PC-9 (cell line): ENCODE results near the gene TBX21. TPM values are rescaled to one million over a fixed set of nuclear protein-coding genes. Genes with fewer than 3 reads are reported as not detected.

Source experiments
- BruUV-seq: library from RNA; stranded (reverse); fragments of 400-500 nt; replicated peaks from 2 replicates; lab custom pipeline; 2021; lab: Mats Ljungman, UMichigan
- CTCF ChIA-PET: fragments of 300-600 bp; sonication (Branson Sonifier 250); formaldehyde crosslinking; loops from one replicate; lab custom pipeline; 2022; ENCODE audit warnings: antibody characterized with exemption; lab: Charles Lee
- POLR2A ChIA-PET: fragments of 300-600 bp; sonication (Branson Sonifier 250); formaldehyde crosslinking; loops from one replicate; lab custom pipeline; 2022; ENCODE audit warnings: antibody characterized with exemption; ENCODE audit not compliant: unreplicated experiment; lab: Charles Lee
- DNase-seq, 2 experiments: peaks; one replicate each; pipeline versions ENCODE4 v3.0.0 to v3.0.0-alpha.2; 2015 to 2022; ENCODE audit warnings: mixed read lengths in 1 of 2
- H2AFZ ChIP-seq: fragments of 200-600 bp; sonication (generic); 2 replicates; pipeline ENCODE4 v1.8.1; 2017; ENCODE audit warnings: antibody characterized with exemption
- H3F3A ChIP-seq: fragments of 200-600 bp; sonication (generic); 2 replicates; pipeline ENCODE4 v1.8.1; 2017; ENCODE audit warnings: antibody characterized with exemption, mild to moderate bottlenecking, low read depth; ENCODE audit not compliant: insufficient read depth
- H3K27ac ChIP-seq: fragments of 200-600 bp; sonication (generic); 2 replicates; pipeline ENCODE4 v1.6.1; 2016; ENCODE audit warnings: mixed run types
- H3K27me3 ChIP-seq: fragments of 200-600 bp; sonication (generic); 2 replicates; pipeline ENCODE4 v1.6.1; 2016; ENCODE audit warnings: low read depth, mixed run types; ENCODE audit not compliant: insufficient read depth
- H3K36me3 ChIP-seq: fragments of 200-600 bp; sonication (generic); 2 replicates; pipeline ENCODE4 v1.6.1; 2016; ENCODE audit warnings: low read depth, mixed run types
- H3K4me1 ChIP-seq: fragments of 200-600 bp; sonication (generic); replicated peaks from 2 replicates; pipeline ENCODE4 v1.6.1; 2016; ENCODE audit warnings: mixed run types; ENCODE audit not compliant: insufficient read depth
- H3K4me2 ChIP-seq: fragments of 200-600 bp; sonication (generic); 2 replicates; pipeline ENCODE4 v1.6.1; 2017; ENCODE audit warnings: mixed run types
- H3K4me3 ChIP-seq: fragments of 200-600 bp; sonication (generic); 2 replicates; pipeline ENCODE4 v1.6.1; 2016; ENCODE audit warnings: mixed run types
- H3K79me2 ChIP-seq: fragments of 200-600 bp; sonication (generic); 2 replicates; pipeline ENCODE4 v1.6.1; 2017; ENCODE audit warnings: low read depth, mixed run types
- H3K9me2 ChIP-seq: fragments of 200-600 bp; sonication (generic); 2 replicates; pipeline ENCODE4 v1.8.1; 2017; ENCODE audit warnings: mild to moderate bottlenecking; ENCODE audit not compliant: insufficient read depth
- H3K9me3 ChIP-seq: fragments of 200-600 bp; sonication (generic); 2 replicates; pipeline ENCODE4 v1.8.1; 2016; ENCODE audit warnings: low read depth; ENCODE audit not compliant: insufficient read depth
- H4K20me1 ChIP-seq: fragments of 200-600 bp; sonication (generic); 2 replicates; pipeline ENCODE4 v1.8.1; 2017; ENCODE audit not compliant: insufficient read depth
- EZH2 ChIP-seq: fragments of 200-600 bp; sonication (generic); IDR thresholded peaks from 2 replicates; pipeline ENCODE4 v1.8.0; 2017; ENCODE audit warnings: antibody characterized with exemption, low read depth
- intact Hi-C: fragments of 100-400 bp; cut with micrococcal nuclease; formaldehyde crosslinking; loops from one replicate; pipeline ENCODE4 v1.10.0; 2022; ENCODE audit not compliant: unreplicated experiment
- total RNA-seq: library from RNA; stranded (reverse); gene quantifications from 2 replicates; pipeline ENCODE4 v1.2.3, GENCODE V29; 2021
- TF ChIP-seq, protein P1 (sequence below): fragments of 200-600 bp; sonication (generic); conservative IDR thresholded peaks from 2 replicates; pipeline ENCODE4 v1.6.1; 2017; ENCODE audit warnings: mixed run types, antibody characterized with exemption, mild to moderate bottlenecking, moderate library complexity

Gene TBX21
- total RNA-seq, 1 experiment from 2014 or later = not detected

DNA sequence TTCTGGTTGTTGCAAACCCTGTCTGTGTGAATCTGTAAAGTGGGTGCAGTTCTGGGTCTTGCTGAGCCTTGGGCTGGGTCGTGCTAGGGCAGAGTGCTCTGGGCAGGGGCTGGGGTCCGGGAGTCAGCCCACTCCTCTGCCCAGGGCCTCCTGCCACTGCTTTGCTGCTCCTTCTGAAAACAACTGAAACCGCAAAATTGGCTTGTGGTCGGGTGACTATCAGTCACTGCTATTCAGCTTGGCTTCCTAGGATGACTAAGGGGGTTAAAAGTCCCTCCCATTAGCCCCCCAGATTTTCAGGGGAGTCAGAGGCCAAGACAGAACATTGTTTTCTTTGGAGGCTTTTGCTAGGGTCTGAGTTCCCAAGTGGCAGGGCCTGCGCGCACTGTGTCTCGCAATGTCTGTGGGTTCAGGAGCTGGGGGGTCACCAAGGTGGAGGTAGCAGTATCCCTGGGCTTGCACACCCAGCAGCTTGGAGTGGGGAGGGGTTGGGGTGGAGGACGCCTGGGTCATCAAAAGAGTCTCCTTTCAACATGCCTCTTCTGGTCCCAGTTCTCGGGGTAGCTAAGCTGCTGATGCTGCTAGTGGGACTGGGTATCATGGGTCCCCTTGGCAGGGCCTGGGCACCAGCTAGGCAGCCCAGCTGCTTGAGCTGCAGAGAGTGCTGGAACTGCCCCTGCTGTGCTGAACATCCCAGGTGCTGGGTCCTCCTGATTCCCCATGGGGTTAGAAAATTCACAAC is 13.5 kb upstream of the TBX21 start:
- DNase-seq = peak; percentile 46 to 84
- peaks cover 7% of the 10 kb centered on the region for H3K27me3 ChIP-seq

DNA sequence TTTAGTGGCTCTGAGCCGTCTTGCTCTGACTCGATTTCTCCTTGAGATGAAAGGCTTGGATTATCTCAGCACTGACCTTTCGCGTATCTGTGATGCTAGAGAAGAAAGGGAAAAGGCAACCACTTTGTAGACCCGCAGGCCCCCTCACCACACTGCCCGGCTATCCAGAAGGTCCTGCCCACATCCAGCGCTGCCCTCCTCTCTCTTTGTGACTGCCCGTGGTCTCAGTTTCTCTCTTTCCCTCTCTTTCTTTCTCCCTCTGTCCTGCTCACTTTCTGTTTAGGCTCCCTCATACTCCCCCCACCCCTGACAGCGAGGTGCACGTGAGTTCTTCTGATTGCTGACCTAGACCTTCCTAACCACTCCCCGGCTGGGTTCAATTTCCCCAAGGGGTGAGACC is 12.8 kb upstream of the TBX21 start:
- no peaks in the 10 kb centered on the region for H3K9me3 ChIP-seq
- no TSS peak for BruUV-seq
- TF ChIP-seq, protein P1, sequence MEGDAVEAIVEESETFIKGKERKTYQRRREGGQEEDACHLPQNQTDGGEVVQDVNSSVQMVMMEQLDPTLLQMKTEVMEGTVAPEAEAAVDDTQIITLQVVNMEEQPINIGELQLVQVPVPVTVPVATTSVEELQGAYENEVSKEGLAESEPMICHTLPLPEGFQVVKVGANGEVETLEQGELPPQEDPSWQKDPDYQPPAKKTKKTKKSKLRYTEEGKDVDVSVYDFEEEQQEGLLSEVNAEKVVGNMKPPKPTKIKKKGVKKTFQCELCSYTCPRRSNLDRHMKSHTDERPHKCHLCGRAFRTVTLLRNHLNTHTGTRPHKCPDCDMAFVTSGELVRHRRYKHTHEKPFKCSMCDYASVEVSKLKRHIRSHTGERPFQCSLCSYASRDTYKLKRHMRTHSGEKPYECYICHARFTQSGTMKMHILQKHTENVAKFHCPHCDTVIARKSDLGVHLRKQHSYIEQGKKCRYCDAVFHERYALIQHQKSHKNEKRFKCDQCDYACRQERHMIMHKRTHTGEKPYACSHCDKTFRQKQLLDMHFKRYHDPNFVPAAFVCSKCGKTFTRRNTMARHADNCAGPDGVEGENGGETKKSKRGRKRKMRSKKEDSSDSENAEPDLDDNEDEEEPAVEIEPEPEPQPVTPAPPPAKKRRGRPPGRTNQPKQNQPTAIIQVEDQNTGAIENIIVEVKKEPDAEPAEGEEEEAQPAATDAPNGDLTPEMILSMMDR = no peak
- no peak for TF ChIP-seq EZH2
- no peaks in the 10 kb centered on the region for H3K9me2 ChIP-seq
- no peak overlapping the region for H3K27ac ChIP-seq
- no peaks in the 10 kb centered on the region for H3K36me3 ChIP-seq
- intact Hi-C loops = no loop called here
- no peaks in the 10 kb centered on the region for H4K20me1 ChIP-seq
- DNase-seq = no peak
- POLR2A ChIA-PET = no interaction called here
- H3K4me2 ChIP-seq = peak overlapping the region; percentile 70
- no peak overlapping the region for H2AFZ ChIP-seq
- H3K27me3 ChIP-seq = peaks cover 2% of the 10 kb centered on the region; the same call in 1 of the 2 replicates
- no peak overlapping the region for H3K4me3 ChIP-seq
- peaks cover 45% of the 10 kb centered on the region for H3K4me1 ChIP-seq
- CTCF ChIA-PET = no interaction called here
- no peaks in the 10 kb centered on the region for H3K79me2 ChIP-seq
- peaks cover 17% of the 10 kb centered on the region for H3F3A ChIP-seq

More for the DNA sequence above, 13.5 kb upstream of the TBX21 start:
- Histone ChIP-seq H3K4me1 (peaks cover 45% of the 10 kb centered on the region), H3K9me3 (no peaks in the 10 kb centered on the region), H3K36me3 (no peaks in the 10 kb centered on the region), H2AFZ (no peak overlapping the region), H4K20me1 (no peaks in the 10 kb centered on the region), H3F3A (peaks cover 17% of the 10 kb centered on the region), H3K4me3 (no peak overlapping the region), H3K9me2 (no peaks in the 10 kb centered on the region), H3K4me2 (peak overlapping the region; percentile 70), H3K79me2 (no peaks in the 10 kb centered on the region), H3K27ac (0 out of 2 replicates have a peak overlapping the region, but pooled peaks have one; percentile 31)
- no peak for TF ChIP-seq EZH2
- TF ChIP-seq, protein P1 = no peak
- intact Hi-C loops = no loop called here
- POLR2A ChIA-PET = interaction anchor here (0.6 to 0.7 kb wide), 2 partner anchors 100 to 325 kb away, joined by 3 to 11 read pairs; no protein-coding TSS in a partner anchor
- BruUV-seq = no TSS peak
- CTCF ChIA-PET = interaction anchor here (0.6 kb wide), 1 partner anchor 407 kb away, joined by 3 read pairs; no protein-coding TSS in a partner anchor

DNA sequence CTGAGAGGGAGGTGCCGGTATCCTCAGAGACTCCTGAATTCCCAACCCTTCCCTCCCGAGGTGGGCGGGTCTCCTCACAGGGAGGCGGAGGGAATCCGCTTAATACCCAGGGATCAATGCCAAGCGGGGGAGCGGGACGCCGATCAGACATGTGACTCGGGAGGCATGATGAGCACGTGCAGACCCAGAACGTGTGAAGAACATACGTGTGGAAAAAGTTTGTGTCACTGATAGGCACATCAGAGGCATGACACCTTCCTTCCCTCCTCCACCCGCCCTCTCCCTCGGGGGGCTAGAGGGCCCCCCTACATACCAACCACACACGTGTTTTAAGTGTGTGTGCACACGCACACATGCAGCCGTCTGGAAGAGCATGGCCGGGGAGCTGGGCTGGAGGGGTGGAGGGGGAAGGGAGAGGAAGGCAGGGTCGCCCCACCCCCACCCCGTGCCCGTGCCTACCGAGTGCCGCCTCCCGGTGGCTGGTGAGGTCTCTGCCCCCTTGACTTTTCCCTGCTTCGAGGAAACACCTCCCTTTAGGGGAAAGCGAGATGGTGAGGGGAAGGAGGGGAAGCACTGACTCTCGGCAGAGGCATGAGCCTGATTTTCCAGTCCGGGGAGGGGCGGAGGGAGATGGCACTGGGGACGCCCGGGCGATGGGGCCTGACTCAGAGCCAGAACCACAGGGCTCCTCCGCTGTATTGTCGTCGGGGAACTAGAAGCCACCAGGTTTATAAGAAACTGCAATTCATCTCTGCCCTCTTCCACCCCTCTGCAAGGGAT is 12.1 kb upstream of the TBX21 start:
- H3K27me3 ChIP-seq = no peaks in the 10 kb centered on the region
- intact Hi-C loops = no loop called here
- CTCF ChIA-PET = no interaction called here
- H2AFZ ChIP-seq = no peak overlapping the region
- H3K9me3 ChIP-seq = no peaks in the 10 kb centered on the region
- no peaks in the 10 kb centered on the region for H3K36me3 ChIP-seq
- no peaks in the 10 kb centered on the region for H4K20me1 ChIP-seq
- no peaks in the 10 kb centered on the region for H3K79me2 ChIP-seq
- no peak for TF ChIP-seq EZH2
- TF ChIP-seq, protein P1 = no peak
- peaks cover 45% of the 10 kb centered on the region for H3K4me1 ChIP-seq
- no peak overlapping the region for H3K27ac ChIP-seq
- peaks cover 17% of the 10 kb centered on the region for H3F3A ChIP-seq
- no TSS peak for BruUV-seq
- H3K9me2 ChIP-seq = no peaks in the 10 kb centered on the region
- peak overlapping the region; percentile 70 for H3K4me2 ChIP-seq
- peak; percentile 79 to 80 for DNase-seq
- POLR2A ChIA-PET = no interaction called here
- H3K4me3 ChIP-seq = peak overlapping the region; percentile 11; the same call in 1 of the 2 replicates
